Endodermal cell (in vitro differentiated cells): Measurements from ENCODE around the gene MX1. TPM values are rescaled to one million over a fixed set of nuclear protein-coding genes. Genes with fewer than 3 reads are reported as not detected.

Source experiments
- DNase-seq: peaks from one replicate; pipeline ENCODE4 v3.0.0-alpha.2; 2017
- H3K27ac ChIP-seq: 2 replicates; pipeline ENCODE4 v1.5.1; 2013; ENCODE audit warnings: mild to moderate bottlenecking, low read depth, low read length, moderate library complexity
- H3K27me3 ChIP-seq: 2 replicates; pipeline ENCODE4 v1.6.1; 2013; ENCODE audit warnings: mild to moderate bottlenecking, low read length, moderate library complexity; ENCODE audit not compliant: insufficient read depth, control insufficient read depth, poor library complexity, severe bottlenecking
- H3K36me3 ChIP-seq: 2 replicates; pipeline ENCODE4 v1.7.0; 2013; ENCODE audit warnings: mild to moderate bottlenecking, low read length, moderate library complexity; ENCODE audit not compliant: control insufficient read depth, insufficient read depth
- H3K4me1 ChIP-seq: one replicate; pipeline ENCODE4 v1.7.0; 2013; ENCODE audit warnings: low read length; ENCODE audit not compliant: control insufficient read depth, insufficient read depth
- H3K4me3 ChIP-seq: 2 replicates; pipeline ENCODE4 v1.5.1; 2013; ENCODE audit warnings: mild to moderate bottlenecking, low read length, moderate library complexity
- H3K9ac ChIP-seq: 2 replicates; pipeline ENCODE4 v1.6.1; 2013; ENCODE audit warnings: mild to moderate bottlenecking, low read length, moderate library complexity; ENCODE audit not compliant: poor library complexity, severe bottlenecking; ENCODE audit errors: extremely low read depth
- H3K9me3 ChIP-seq: 2 replicates; pipeline ENCODE4 v1.6.1; 2013; ENCODE audit warnings: mild to moderate bottlenecking, low read length, moderate library complexity; ENCODE audit not compliant: control insufficient read depth
- H3K27ac Mint-ChIP-seq: 2 replicates; pipeline ENCODE4 v1.8.0; 2020; ENCODE audit warnings: mixed read lengths
- H3K27me3 Mint-ChIP-seq: 2 replicates; pipeline ENCODE4 v1.8.0; 2021; ENCODE audit warnings: mild to moderate bottlenecking, mixed read lengths; ENCODE audit not compliant: insufficient read depth
- H3K36me3 Mint-ChIP-seq: 2 replicates; pipeline ENCODE4 v1.8.0; 2020; ENCODE audit warnings: low read depth, mixed read lengths
- H3K4me1 Mint-ChIP-seq: 2 replicates; pipeline ENCODE4 v1.8.0; 2020; ENCODE audit warnings: mixed read lengths
- H3K4me3 Mint-ChIP-seq: 2 replicates; pipeline ENCODE4 v1.8.0; 2020; ENCODE audit warnings: mild to moderate bottlenecking, moderate library complexity, mixed read lengths
- H3K9me3 Mint-ChIP-seq: 2 replicates; pipeline ENCODE4 v1.8.0; 2020; ENCODE audit warnings: mild to moderate bottlenecking, mixed read lengths
- CTCF ChIP-seq: fragments of 200-600 bp; sonication (generic); conservative IDR thresholded peaks from 2 replicates; pipeline ENCODE4 v1.5.0; 2021; ENCODE audit warnings: antibody characterized with exemption, mild to moderate bottlenecking
- WGBS, 2 experiments: methylation state at CpG; one replicate each; pipeline versions ENCODE4 v1.1.5 to v1.1.7; 2013; ENCODE audit warnings: missing lambda C conversion rate in 2 of 2, mixed read lengths in 1 of 2; ENCODE audit not compliant: insufficient coverage in 1 of 2, insufficient read length in 1 of 2; 5-methylcytosine and 5-hydroxymethylcytosine counted together
- total RNA-seq, 2 donors: library from RNA; stranded (reverse); fragmentation: NEBNext Ultra II Directional in 1 of 2; extraction: Animal tissue kit (Norgen Biotek cat#: 25700) in 1 of 2; gene quantifications; 2 replicates in 1 of 2; 3 replicates in 1 of 2; pipeline ENCODE4 v1.2.1, GENCODE V29; 2021

MX1 gene
- total RNA-seq, 2 donors from 2014 or later = 0.42 to 0.84 TPM

- Mint-ChIP-seq H3K27ac (no peak overlapping the region), H3K36me3 (no peaks in the 10 kb centered on the region), H3K4me1 (peaks cover 14% of the 10 kb centered on the region), H3K9me3 (no peaks in the 10 kb centered on the region), H3K27me3 (peaks cover 14% of the 10 kb centered on the region), H3K4me3 (no peak overlapping the region)
- Histone ChIP-seq H3K9ac (no peak overlapping the region), H3K4me3 (no peak overlapping the region), H3K27me3 (peaks cover 13% of the 10 kb centered on the region), H3K9me3 (no peaks in the 10 kb centered on the region), H3K36me3 (no peaks in the 10 kb centered on the region), H3K4me1 (peaks cover 6% of the 10 kb centered on the region), H3K27ac (no peak overlapping the region)
- TF ChIP-seq CTCF = no peak
- WGBS, 2 experiments = 99 to 100% methylated on average over 3 to 6 of the region's 6 CpGs
- no peak for DNase-seq
These were observed 74.3 kb downstream of the MX1 start for GRCh38 chr21:41500363-41500762.

GRCh38 chr21:41500931-41501381 lies 74.9 kb downstream of the MX1 start:
- Mint-ChIP-seq H3K9me3 (no peaks in the 10 kb centered on the region), H3K4me3 (no peak overlapping the region), H3K27ac (no peak overlapping the region), H3K36me3 (no peaks in the 10 kb centered on the region), H3K27me3 (peaks cover 20% of the 10 kb centered on the region), H3K4me1 (peaks cover 14% of the 10 kb centered on the region)
- Histone ChIP-seq H3K4me3 (no peak overlapping the region), H3K36me3 (no peaks in the 10 kb centered on the region), H3K27ac (no peak overlapping the region), H3K27me3 (peaks cover 19% of the 10 kb centered on the region), H3K9ac (no peak overlapping the region), H3K4me1 (peaks cover 7% of the 10 kb centered on the region), H3K9me3 (no peaks in the 10 kb centered on the region)
- TF ChIP-seq CTCF = no peak
- DNase-seq = no peak
- 83 to 86% methylated on average over 1 to 8 of the region's 9 CpGs for WGBS, 2 experiments

- Histone ChIP-seq H3K27ac (no peak overlapping the region), H3K4me3 (no peak overlapping the region), H3K36me3 (no peaks in the 10 kb centered on the region), H3K4me1 (peaks cover 12% of the 10 kb centered on the region), H3K9me3 (no peaks in the 10 kb centered on the region), H3K27me3 (peaks cover 28% of the 10 kb centered on the region), H3K9ac (no peak overlapping the region)
- H3K4me1 Mint-ChIP-seq = peaks cover 20% of the 10 kb centered on the region
- no peak overlapping the region for H3K4me3 Mint-ChIP-seq
- no peak overlapping the region for H3K27ac Mint-ChIP-seq
- no peaks in the 10 kb centered on the region for H3K36me3 Mint-ChIP-seq
- TF ChIP-seq CTCF = no peak
- H3K9me3 Mint-ChIP-seq = no peaks in the 10 kb centered on the region
- 91% methylated on average over 7 of the region's 7 CpGs for WGBS, 2 experiments
- peaks cover 29% of the 10 kb centered on the region for H3K27me3 Mint-ChIP-seq
- no peak for DNase-seq
These were observed 75.9 kb downstream of the MX1 start for GRCh38 chr21:41501919-41502318.
